HFF-Myc (cell line): Measurements from ENCODE around the gene PKMYT1.
A peak's percentile ranks its signal among the peaks of the same experiment; 100 is the strongest.

Experiments
- DNase-seq: peaks from one replicate; pipeline ENCODE4 v3.0.0-alpha.2; 2011; ENCODE audit warnings: low read depth; ENCODE audit errors: extremely low read depth
- H3K4me3 ChIP-seq: replicated peaks from 2 replicates; pipeline ENCODE4 v1.5.1; 2011; ENCODE audit warnings: low read depth, mild to moderate bottlenecking, control low read depth, low read length
- TF ChIP-seq, protein P1 (sequence below): IDR thresholded peaks from 2 replicates; pipeline ENCODE4 v1.5.1; 2012; ENCODE audit warnings: mild to moderate bottlenecking, low read depth, low read length, control low read depth; ENCODE audit errors: missing control alignments

The PKMYT1 gene

DNA sequence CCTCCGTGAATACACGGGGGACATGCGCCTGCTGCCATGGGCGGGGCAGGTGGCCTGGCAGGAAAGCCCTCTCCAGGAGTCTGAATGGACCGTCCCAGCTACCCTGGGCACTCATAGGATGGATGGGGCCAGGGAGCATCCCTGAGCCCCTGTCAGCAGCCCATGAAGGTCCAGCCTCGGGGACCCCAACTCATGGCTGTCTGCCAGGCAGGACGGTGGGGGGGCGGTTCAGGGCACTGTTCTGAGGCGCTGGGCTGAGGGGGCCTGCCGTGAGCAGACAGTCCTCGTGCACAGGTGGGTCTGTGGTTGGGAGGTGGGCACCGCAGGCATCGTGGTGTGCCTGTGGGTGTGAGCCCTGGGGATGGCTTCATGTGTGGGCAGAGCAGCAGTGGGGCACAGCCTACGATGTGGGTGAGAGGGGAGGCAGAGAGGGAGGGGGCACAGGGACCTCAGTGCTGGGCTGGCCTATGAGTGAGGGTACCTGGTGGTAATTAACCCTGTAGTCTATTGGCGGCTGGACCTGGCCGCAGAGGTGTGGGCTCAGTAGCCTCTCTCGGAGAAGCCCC, 6.5 kb upstream of the PKMYT1 start:
- no peak for DNase-seq
- TF ChIP-seq, protein P1, sequence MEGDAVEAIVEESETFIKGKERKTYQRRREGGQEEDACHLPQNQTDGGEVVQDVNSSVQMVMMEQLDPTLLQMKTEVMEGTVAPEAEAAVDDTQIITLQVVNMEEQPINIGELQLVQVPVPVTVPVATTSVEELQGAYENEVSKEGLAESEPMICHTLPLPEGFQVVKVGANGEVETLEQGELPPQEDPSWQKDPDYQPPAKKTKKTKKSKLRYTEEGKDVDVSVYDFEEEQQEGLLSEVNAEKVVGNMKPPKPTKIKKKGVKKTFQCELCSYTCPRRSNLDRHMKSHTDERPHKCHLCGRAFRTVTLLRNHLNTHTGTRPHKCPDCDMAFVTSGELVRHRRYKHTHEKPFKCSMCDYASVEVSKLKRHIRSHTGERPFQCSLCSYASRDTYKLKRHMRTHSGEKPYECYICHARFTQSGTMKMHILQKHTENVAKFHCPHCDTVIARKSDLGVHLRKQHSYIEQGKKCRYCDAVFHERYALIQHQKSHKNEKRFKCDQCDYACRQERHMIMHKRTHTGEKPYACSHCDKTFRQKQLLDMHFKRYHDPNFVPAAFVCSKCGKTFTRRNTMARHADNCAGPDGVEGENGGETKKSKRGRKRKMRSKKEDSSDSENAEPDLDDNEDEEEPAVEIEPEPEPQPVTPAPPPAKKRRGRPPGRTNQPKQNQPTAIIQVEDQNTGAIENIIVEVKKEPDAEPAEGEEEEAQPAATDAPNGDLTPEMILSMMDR = no peak
- H3K4me3 ChIP-seq = no peak overlapping the region

DNA sequence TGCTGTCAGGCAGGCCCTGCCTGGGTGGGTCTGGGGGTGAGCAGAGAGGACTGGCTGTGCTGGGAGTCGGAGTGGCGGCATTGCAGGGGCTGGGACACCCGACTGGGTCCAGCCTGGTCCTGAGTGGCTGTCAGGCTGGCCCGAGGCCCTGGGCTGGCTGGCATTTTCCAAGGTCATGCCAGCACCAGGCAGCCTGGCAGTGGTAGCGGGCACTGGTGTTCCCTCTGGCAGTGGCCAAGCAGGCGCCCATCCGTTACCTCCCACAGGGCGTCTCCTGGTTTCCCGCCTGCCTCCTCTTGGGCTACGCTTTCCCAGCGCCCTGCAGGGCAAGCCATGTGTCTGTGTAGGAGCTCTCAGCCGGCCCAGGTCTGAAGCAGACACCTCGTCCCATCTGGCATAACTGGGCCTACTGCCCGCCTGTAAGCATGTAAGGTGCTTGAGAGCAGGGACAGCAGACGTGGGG, 5.7 kb upstream of the PKMYT1 start:
- no peak for DNase-seq
- TF ChIP-seq, protein P1 = no peak
- no peak overlapping the region for H3K4me3 ChIP-seq

DNA sequence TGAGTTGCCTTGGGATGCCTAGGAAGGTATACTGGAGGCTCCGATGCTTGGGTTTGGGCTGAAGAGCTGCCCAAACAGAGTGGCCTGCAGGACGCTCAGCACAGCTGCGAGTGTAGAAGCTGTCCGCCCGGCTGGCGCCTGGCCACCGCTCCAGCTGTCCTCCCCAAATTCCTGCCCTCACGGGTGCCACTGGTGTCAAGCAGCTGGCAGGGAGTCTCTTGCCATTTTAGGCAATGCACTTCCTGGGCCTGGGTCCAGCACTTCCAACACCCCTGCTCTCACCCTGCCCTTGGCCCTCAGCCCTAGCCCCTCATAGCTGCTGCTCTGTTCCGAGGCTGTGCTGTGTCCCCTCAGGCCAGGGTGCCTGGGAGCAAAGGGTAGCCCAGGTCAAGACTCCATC, 5.2 kb upstream of the PKMYT1 start:
- no peak overlapping the region for H3K4me3 ChIP-seq
- TF ChIP-seq, protein P1 = no peak
- no peak for DNase-seq

DNA sequence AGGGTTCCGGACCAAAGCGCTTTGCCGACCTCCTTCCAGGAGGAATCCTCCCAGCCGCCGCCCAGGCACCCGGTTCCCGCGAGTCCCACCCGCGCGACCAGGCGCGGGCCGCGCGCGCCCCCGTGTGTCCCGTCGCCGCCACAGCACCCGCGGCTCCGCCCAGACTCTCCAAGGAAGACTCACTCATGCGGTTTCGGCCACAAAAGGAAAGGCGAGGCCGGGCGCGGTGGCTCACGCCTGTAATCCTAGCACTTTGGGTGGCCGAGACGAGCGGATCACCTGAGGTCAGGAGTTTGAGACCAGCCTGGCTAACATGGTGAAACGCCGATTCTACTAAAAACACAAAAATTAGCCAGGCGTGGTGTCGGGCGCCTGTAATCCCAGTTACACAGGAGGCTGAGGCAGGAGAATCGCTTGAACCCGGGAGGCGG, 3.5 kb upstream of the PKMYT1 start:
- TF ChIP-seq, protein P1 = peak; percentile 72
- H3K4me3 ChIP-seq = no peak overlapping the region
- DNase-seq = no peak

DNA sequence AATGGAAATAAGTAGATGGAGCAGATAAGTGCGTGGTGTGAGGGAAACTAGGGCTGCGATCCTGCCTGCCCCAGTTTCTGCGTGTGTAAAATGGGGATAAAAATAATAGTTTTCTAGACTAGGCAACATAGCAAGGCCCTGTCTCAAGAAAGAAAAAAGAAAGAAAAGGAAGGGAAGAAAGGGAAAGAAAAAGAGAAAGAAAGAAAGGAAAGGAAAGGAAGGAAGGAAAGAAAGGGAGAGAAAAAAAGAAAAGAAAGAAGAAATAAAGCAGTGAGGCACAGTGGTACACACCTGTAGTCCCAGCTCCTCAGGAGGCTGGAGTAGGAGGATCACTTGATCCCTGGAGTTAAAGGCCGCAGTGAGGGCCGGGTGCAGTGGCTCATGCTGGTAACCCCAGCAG, 2.2 kb upstream of the PKMYT1 start:
- H3K4me3 ChIP-seq = no peak overlapping the region
- TF ChIP-seq, protein P1 = no peak
- DNase-seq = no peak

DNA sequence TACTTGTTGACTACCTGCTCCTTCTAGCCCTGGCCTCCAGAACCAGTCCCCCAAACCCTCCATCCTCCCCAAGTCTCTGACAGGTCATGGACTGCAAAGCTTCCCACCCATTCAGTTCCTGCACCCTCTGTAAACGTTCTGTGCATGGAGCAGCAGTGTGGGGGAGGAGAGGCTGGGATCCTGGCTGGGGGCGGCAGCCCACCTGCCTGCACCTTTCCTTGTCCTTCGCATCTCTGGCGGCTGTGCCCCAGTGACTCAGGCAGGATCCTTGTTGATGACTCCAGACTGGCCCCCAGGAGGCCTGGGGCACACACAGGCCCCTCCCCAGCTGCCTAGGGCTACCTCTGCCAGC, 1.6 kb upstream of the PKMYT1 start:
- DNase-seq = no peak
- TF ChIP-seq, protein P1 = no peak
- no peak overlapping the region for H3K4me3 ChIP-seq
